OCI-LY7 (cell line): ENCODE data around the gene C9orf153. TPM values are rescaled to one million over a fixed set of nuclear protein-coding genes. Genes with fewer than 3 reads are reported as not detected.

Source experiments
- BruUV-seq: library from RNA; stranded (reverse); fragments of 400-500 nt; replicated peaks from 2 replicates; lab custom pipeline; 2021; lab: Mats Ljungman, UMichigan
- CTCF ChIA-PET: fragments of 300-600 bp; sonication (Branson Sonifier 250); formaldehyde crosslinking; loops from one replicate; lab custom pipeline; 2022; ENCODE audit warnings: antibody characterized with exemption; ENCODE audit not compliant: unreplicated experiment; lab: Charles Lee
- POLR2A ChIA-PET: fragments of 300-600 bp; sonication (Branson Sonifier 250); formaldehyde crosslinking; loops from one replicate; lab custom pipeline; 2022; ENCODE audit warnings: antibody characterized with exemption; lab: Charles Lee
- DNase-seq: peaks from one replicate; pipeline ENCODE4 v3.0.0-alpha.2; 2015; ENCODE audit warnings: low spot score
- H2AFZ ChIP-seq: fragments of 200-600 bp; sonication (generic), shearing (Covaris generic); 2 replicates; pipeline ENCODE4 v1.6.1; 2014; ENCODE audit warnings: mild to moderate bottlenecking, antibody characterized with exemption, low read length, moderate library complexity
- H3K27ac ChIP-seq: fragments of 200-600 bp; sonication (generic); 2 replicates; pipeline ENCODE4 v1.5.1; 2014; ENCODE audit warnings: mixed run types, low read depth, mild to moderate bottlenecking, moderate library complexity, low read length, inconsistent platforms; ENCODE audit not compliant: poor library complexity, severe bottlenecking
- H3K36me3 ChIP-seq: fragments of 200-600 bp; sonication (generic); 2 replicates; pipeline ENCODE4 v1.6.1; 2014; ENCODE audit warnings: mild to moderate bottlenecking, antibody characterized with exemption, low read length, moderate library complexity, mixed read lengths; ENCODE audit not compliant: insufficient read depth
- H3K4me1 ChIP-seq: fragments of 200-600 bp; sonication (generic); 2 replicates; pipeline ENCODE4 v1.5.1; 2014; ENCODE audit warnings: mild to moderate bottlenecking, low read length; ENCODE audit not compliant: insufficient read depth, poor library complexity, severe bottlenecking
- H3K4me2 ChIP-seq: fragments of 200-600 bp; sonication (generic); 2 replicates; pipeline ENCODE4 v1.6.1; 2014; ENCODE audit warnings: mild to moderate bottlenecking, low read length
- H3K4me3 ChIP-seq: fragments of 200-600 bp; sonication (generic); 2 replicates; pipeline ENCODE4 v1.5.1; 2014; ENCODE audit warnings: mild to moderate bottlenecking, low read depth, low read length; ENCODE audit not compliant: poor library complexity, severe bottlenecking
- H3K79me2 ChIP-seq: fragments of 200-600 bp; sonication (generic); 2 replicates; pipeline ENCODE4 v1.6.1; 2016; ENCODE audit warnings: low read depth, mild to moderate bottlenecking, low read length, moderate library complexity, mixed read lengths; ENCODE audit not compliant: insufficient read depth
- H3K9me2 ChIP-seq: fragments of 200-600 bp; sonication (generic); 2 replicates; pipeline ENCODE4 v1.6.1; 2016; ENCODE audit warnings: mild to moderate bottlenecking, low read length, mixed read lengths; ENCODE audit not compliant: insufficient read depth
- H3K9me3 ChIP-seq: fragments of 200-600 bp; sonication (generic); 2 replicates; pipeline ENCODE4 v1.6.1; 2014; ENCODE audit warnings: mild to moderate bottlenecking, mixed run types, low read length, mixed read lengths
- H4K20me1 ChIP-seq: fragments of 200-600 bp; sonication (generic); 2 replicates; pipeline ENCODE4 v1.6.1; 2014; ENCODE audit warnings: mild to moderate bottlenecking, antibody characterized with exemption, low read length, moderate library complexity, mixed read lengths; ENCODE audit not compliant: insufficient read depth
- CTCF ChIP-seq: fragments of 200-600 bp; sonication (generic); conservative IDR thresholded peaks from 2 replicates; pipeline ENCODE4 v1.5.1; 2014; ENCODE audit warnings: mild to moderate bottlenecking, antibody characterized with exemption, low read length, moderate library complexity, mixed read lengths
- EZH2phosphoT487 ChIP-seq: fragments of 200-600 bp; sonication (generic); IDR thresholded peaks from 2 replicates; pipeline ENCODE4 v1.6.1; 2018; ENCODE audit warnings: low read depth, borderline replicate concordance, mild to moderate bottlenecking, mixed run types, antibody characterized with exemption, low read length, moderate library complexity, mixed read lengths
- intact Hi-C: fragments of 100-400 bp; cut with micrococcal nuclease; formaldehyde crosslinking; loops from one replicate; pipeline ENCODE4 v1.10.0; 2022; ENCODE audit not compliant: unreplicated experiment
- total RNA-seq, 2 experiments: library from RNA; depleted of rRNA in 1 of 2; stranded (reverse); fragments of >200 nt in 1 of 2; shearing (Covaris generic) in 1 of 2; gene quantifications; 2 replicates each; pipeline ENCODE4 v1.2.3, GENCODE V29; 2014 to 2022

Gene C9orf153
- total RNA-seq, 2 experiments from 2014 or later: 0.16 to 0.27 TPM

GRCh38 chr9:86186696-86187095, 72.8 kb downstream of the C9orf153 start:
- TF ChIP-seq EZH2phosphoT487 (no peak), CTCF (no peak)
- no peaks in the 10 kb centered on the region for H3K9me2 ChIP-seq
- ChIA-PET POLR2A (no interaction called here), CTCF (no interaction called here)
- H3K27ac ChIP-seq: no peak overlapping the region
- no peaks in the 10 kb centered on the region for H4K20me1 ChIP-seq
- no peak overlapping the region for H3K4me2 ChIP-seq
- no peak overlapping the region for H3K4me3 ChIP-seq
- BruUV-seq: no TSS peak
- no peak for DNase-seq
- H3K36me3 ChIP-seq: no peaks in the 10 kb centered on the region
- no peaks in the 10 kb centered on the region for H3K4me1 ChIP-seq
- H2AFZ ChIP-seq: no peak overlapping the region
- intact Hi-C loops: no loop called here
- H3K9me3 ChIP-seq: no peaks in the 10 kb centered on the region
- H3K79me2 ChIP-seq: no peaks in the 10 kb centered on the region

GRCh38 chr9:86185872-86186271, 73.6 kb downstream of the C9orf153 start:
- no peaks in the 10 kb centered on the region for H3K79me2 ChIP-seq
- CTCF ChIA-PET: no interaction called here
- no peak overlapping the region for H2AFZ ChIP-seq
- TF ChIP-seq EZH2phosphoT487 (no peak), CTCF (no peak)
- H3K4me3 ChIP-seq: no peak overlapping the region
- no peaks in the 10 kb centered on the region for H4K20me1 ChIP-seq
- no peak overlapping the region for H3K27ac ChIP-seq
- no peaks in the 10 kb centered on the region for H3K4me1 ChIP-seq
- DNase-seq: no peak
- H3K9me2 ChIP-seq: no peaks in the 10 kb centered on the region
- no peaks in the 10 kb centered on the region for H3K36me3 ChIP-seq
- POLR2A ChIA-PET: no interaction called here
- no TSS peak for BruUV-seq
- intact Hi-C loops: no loop called here
- H3K4me2 ChIP-seq: no peak overlapping the region
- no peaks in the 10 kb centered on the region for H3K9me3 ChIP-seq

GRCh38 chr9:86184138-86184524, 75.3 kb downstream of the C9orf153 start:
- Histone ChIP-seq H3K4me1 (no peaks in the 10 kb centered on the region), H2AFZ (no peak overlapping the region), H3K79me2 (no peaks in the 10 kb centered on the region), H3K36me3 (no peaks in the 10 kb centered on the region), H3K4me3 (no peak overlapping the region), H4K20me1 (no peaks in the 10 kb centered on the region), H3K27ac (no peak overlapping the region), H3K9me3 (no peaks in the 10 kb centered on the region), H3K9me2 (no peaks in the 10 kb centered on the region), H3K4me2 (no peak overlapping the region)
- ChIA-PET POLR2A (no interaction called here), CTCF (no interaction called here)
- BruUV-seq: no TSS peak
- intact Hi-C loops: no loop called here
- no peak for DNase-seq
- TF ChIP-seq CTCF (no peak), EZH2phosphoT487 (no peak)
